PC-9 (cell line): Measurements from ENCODE around the gene CFAP54. TPM values are rescaled to one million over a fixed set of nuclear protein-coding genes. Genes with fewer than 3 reads are reported as not detected.

Experiments used
- BruUV-seq: library from RNA; stranded (reverse); fragments of 400-500 nt; replicated peaks from 2 replicates; lab custom pipeline; 2021; lab: Mats Ljungman, UMichigan
- CTCF ChIA-PET: fragments of 300-600 bp; sonication (Branson Sonifier 250); formaldehyde crosslinking; loops from one replicate; lab custom pipeline; 2022; ENCODE audit warnings: antibody characterized with exemption; lab: Charles Lee
- POLR2A ChIA-PET: fragments of 300-600 bp; sonication (Branson Sonifier 250); formaldehyde crosslinking; loops from one replicate; lab custom pipeline; 2022; ENCODE audit warnings: antibody characterized with exemption; ENCODE audit not compliant: unreplicated experiment; lab: Charles Lee
- DNase-seq, 2 experiments: peaks; one replicate each; pipeline versions ENCODE4 v3.0.0 to v3.0.0-alpha.2; 2015 to 2022; ENCODE audit warnings: mixed read lengths in 1 of 2
- H2AFZ ChIP-seq: fragments of 200-600 bp; sonication (generic); 2 replicates; pipeline ENCODE4 v1.8.1; 2017; ENCODE audit warnings: antibody characterized with exemption
- H3F3A ChIP-seq: fragments of 200-600 bp; sonication (generic); 2 replicates; pipeline ENCODE4 v1.8.1; 2017; ENCODE audit warnings: antibody characterized with exemption, mild to moderate bottlenecking, low read depth; ENCODE audit not compliant: insufficient read depth
- H3K27ac ChIP-seq: fragments of 200-600 bp; sonication (generic); 2 replicates; pipeline ENCODE4 v1.6.1; 2016; ENCODE audit warnings: mixed run types
- H3K27me3 ChIP-seq: fragments of 200-600 bp; sonication (generic); 2 replicates; pipeline ENCODE4 v1.6.1; 2016; ENCODE audit warnings: low read depth, mixed run types; ENCODE audit not compliant: insufficient read depth
- H3K36me3 ChIP-seq: fragments of 200-600 bp; sonication (generic); 2 replicates; pipeline ENCODE4 v1.6.1; 2016; ENCODE audit warnings: low read depth, mixed run types
- H3K4me1 ChIP-seq: fragments of 200-600 bp; sonication (generic); replicated peaks from 2 replicates; pipeline ENCODE4 v1.6.1; 2016; ENCODE audit warnings: mixed run types; ENCODE audit not compliant: insufficient read depth
- H3K4me2 ChIP-seq: fragments of 200-600 bp; sonication (generic); 2 replicates; pipeline ENCODE4 v1.6.1; 2017; ENCODE audit warnings: mixed run types
- H3K4me3 ChIP-seq: fragments of 200-600 bp; sonication (generic); 2 replicates; pipeline ENCODE4 v1.6.1; 2016; ENCODE audit warnings: mixed run types
- H3K79me2 ChIP-seq: fragments of 200-600 bp; sonication (generic); 2 replicates; pipeline ENCODE4 v1.6.1; 2017; ENCODE audit warnings: low read depth, mixed run types
- H3K9me2 ChIP-seq: fragments of 200-600 bp; sonication (generic); 2 replicates; pipeline ENCODE4 v1.8.1; 2017; ENCODE audit warnings: mild to moderate bottlenecking; ENCODE audit not compliant: insufficient read depth
- H3K9me3 ChIP-seq: fragments of 200-600 bp; sonication (generic); 2 replicates; pipeline ENCODE4 v1.8.1; 2016; ENCODE audit warnings: low read depth; ENCODE audit not compliant: insufficient read depth
- H4K20me1 ChIP-seq: fragments of 200-600 bp; sonication (generic); 2 replicates; pipeline ENCODE4 v1.8.1; 2017; ENCODE audit not compliant: insufficient read depth
- EZH2 ChIP-seq: fragments of 200-600 bp; sonication (generic); IDR thresholded peaks from 2 replicates; pipeline ENCODE4 v1.8.0; 2017; ENCODE audit warnings: antibody characterized with exemption, low read depth
- intact Hi-C: fragments of 100-400 bp; cut with micrococcal nuclease; formaldehyde crosslinking; loops from one replicate; pipeline ENCODE4 v1.10.0; 2022; ENCODE audit not compliant: unreplicated experiment
- total RNA-seq: library from RNA; stranded (reverse); gene quantifications from 2 replicates; pipeline ENCODE4 v1.2.3, GENCODE V29; 2021
- TF ChIP-seq, protein P1 (sequence below): fragments of 200-600 bp; sonication (generic); conservative IDR thresholded peaks from 2 replicates; pipeline ENCODE4 v1.6.1; 2017; ENCODE audit warnings: mixed run types, antibody characterized with exemption, mild to moderate bottlenecking, moderate library complexity

The CFAP54 gene
- total RNA-seq, 1 experiment from 2014 or later, result 16.4 TPM

DNA sequence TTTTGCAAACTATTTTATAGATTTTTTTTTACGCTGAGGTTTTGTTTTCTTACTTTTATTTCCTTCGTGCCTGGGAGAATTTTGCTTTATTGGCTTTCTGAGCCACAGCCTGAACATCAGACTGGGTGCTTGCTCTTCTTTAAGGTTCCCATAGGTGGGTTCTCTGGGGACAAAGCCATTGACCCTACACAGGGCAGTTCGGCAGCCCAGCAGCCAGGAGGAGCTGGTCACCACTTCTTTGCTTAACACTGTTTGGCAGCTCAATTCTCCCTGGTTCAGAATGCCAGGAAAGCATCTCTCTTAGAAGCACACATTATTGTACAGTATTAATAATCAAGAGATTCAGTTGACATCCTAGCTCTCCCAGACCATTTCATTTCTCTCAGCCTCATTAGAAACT lies 276.9 kb downstream of the CFAP54 start:
- intact Hi-C loops, result no loop called here
- POLR2A ChIA-PET, result no interaction called here
- Histone ChIP-seq H3F3A (no peaks in the 10 kb centered on the region), H4K20me1 (no peaks in the 10 kb centered on the region), H3K9me2 (no peaks in the 10 kb centered on the region), H3K9me3 (no peaks in the 10 kb centered on the region), H3K4me1 (no peaks in the 10 kb centered on the region), H3K36me3 (no peaks in the 10 kb centered on the region), H3K27ac (no peak overlapping the region), H3K27me3 (no peaks in the 10 kb centered on the region), H3K79me2 (no peaks in the 10 kb centered on the region), H3K4me2 (no peak overlapping the region), H2AFZ (no peak overlapping the region), H3K4me3 (no peak overlapping the region)
- BruUV-seq, result no TSS peak
- CTCF ChIA-PET, result interaction anchor here (0.6 kb wide), 1 partner anchor 181 kb away, joined by 4 read pairs; no protein-coding TSS in a partner anchor
- DNase-seq, result peak in 1 of 2 experiments; percentile 2
- no peak for TF ChIP-seq EZH2
- TF ChIP-seq, protein P1, sequence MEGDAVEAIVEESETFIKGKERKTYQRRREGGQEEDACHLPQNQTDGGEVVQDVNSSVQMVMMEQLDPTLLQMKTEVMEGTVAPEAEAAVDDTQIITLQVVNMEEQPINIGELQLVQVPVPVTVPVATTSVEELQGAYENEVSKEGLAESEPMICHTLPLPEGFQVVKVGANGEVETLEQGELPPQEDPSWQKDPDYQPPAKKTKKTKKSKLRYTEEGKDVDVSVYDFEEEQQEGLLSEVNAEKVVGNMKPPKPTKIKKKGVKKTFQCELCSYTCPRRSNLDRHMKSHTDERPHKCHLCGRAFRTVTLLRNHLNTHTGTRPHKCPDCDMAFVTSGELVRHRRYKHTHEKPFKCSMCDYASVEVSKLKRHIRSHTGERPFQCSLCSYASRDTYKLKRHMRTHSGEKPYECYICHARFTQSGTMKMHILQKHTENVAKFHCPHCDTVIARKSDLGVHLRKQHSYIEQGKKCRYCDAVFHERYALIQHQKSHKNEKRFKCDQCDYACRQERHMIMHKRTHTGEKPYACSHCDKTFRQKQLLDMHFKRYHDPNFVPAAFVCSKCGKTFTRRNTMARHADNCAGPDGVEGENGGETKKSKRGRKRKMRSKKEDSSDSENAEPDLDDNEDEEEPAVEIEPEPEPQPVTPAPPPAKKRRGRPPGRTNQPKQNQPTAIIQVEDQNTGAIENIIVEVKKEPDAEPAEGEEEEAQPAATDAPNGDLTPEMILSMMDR, result no peak

- Histone ChIP-seq H3K4me1 (no peaks in the 10 kb centered on the region), H3F3A (no peaks in the 10 kb centered on the region), H3K4me3 (no peak overlapping the region), H4K20me1 (no peaks in the 10 kb centered on the region), H3K27me3 (no peaks in the 10 kb centered on the region), H3K79me2 (no peaks in the 10 kb centered on the region), H2AFZ (no peak overlapping the region), H3K4me2 (no peak overlapping the region), H3K9me2 (no peaks in the 10 kb centered on the region), H3K27ac (no peak overlapping the region), H3K36me3 (no peaks in the 10 kb centered on the region), H3K9me3 (no peaks in the 10 kb centered on the region)
- DNase-seq, result no peak
- no peak for TF ChIP-seq EZH2
- TF ChIP-seq, protein P1, result no peak
- BruUV-seq, result no TSS peak
- ChIA-PET POLR2A (interaction anchor here (0.6 kb wide), 1 partner anchor 16 kb away, joined by 3 read pairs; no protein-coding TSS in a partner anchor), CTCF (no interaction called here)
- intact Hi-C loops, result no loop called here
Observed at GRCh38 chr12:96769400-96769799, 280.0 kb downstream of the CFAP54 start.

- Histone ChIP-seq H3K9me2 (no peaks in the 10 kb centered on the region), H3F3A (no peaks in the 10 kb centered on the region), H3K4me3 (no peak overlapping the region), H3K36me3 (no peaks in the 10 kb centered on the region), H3K79me2 (no peaks in the 10 kb centered on the region), H3K4me2 (no peak overlapping the region), H4K20me1 (no peaks in the 10 kb centered on the region), H2AFZ (no peak overlapping the region), H3K4me1 (no peaks in the 10 kb centered on the region), H3K27me3 (no peaks in the 10 kb centered on the region), H3K9me3 (no peaks in the 10 kb centered on the region), H3K27ac (no peak overlapping the region)
- TF ChIP-seq, protein P1, result no peak
- TF ChIP-seq EZH2, result no peak
- intact Hi-C loops, result no loop called here
- ChIA-PET CTCF (no interaction called here), POLR2A (no interaction called here)
- BruUV-seq, result no TSS peak
- DNase-seq, result no peak
Observed at GRCh38 chr12:96770219-96771102, 281.1 kb downstream of the CFAP54 start.
